Upper lobe of right lung (tissue), 1 donor: ENCODE results near the gene OTUB2. TPM values are rescaled to one million over a fixed set of nuclear protein-coding genes. Genes with fewer than 3 reads are reported as not detected.
"Not testable (repeated sequence)": the region's sequence is repeated elsewhere in the genome, so short reads cannot be mapped to it uniquely, and the experiment has no call there.

ENCODE experiments used
- ATAC-seq: fragments of 200-7000 bp; cut with Tn5 transposase; one replicate; pipeline ENCODE4 v1.9.1; 2020; ENCODE audit warnings: mild to moderate bottlenecking, moderate library complexity
- DNase-seq: peaks from one replicate; pipeline ENCODE4 v3.0.0-alpha.2; 2020
- H3K27ac ChIP-seq: fragments of 200-600 bp; one replicate; pipeline ENCODE4 v1.8.0; 2022
- H3K27me3 ChIP-seq: fragments of 200-600 bp; one replicate; pipeline ENCODE4 v1.8.0; 2022; ENCODE audit warnings: mild to moderate bottlenecking
- H3K36me3 ChIP-seq: fragments of 200-600 bp; one replicate; pipeline ENCODE4 v1.8.0; 2022
- H3K4me1 ChIP-seq: fragments of 200-600 bp; one replicate; pipeline ENCODE4 v1.8.0; 2022
- H3K4me3 ChIP-seq: fragments of 200-600 bp; one replicate; pipeline ENCODE4 v1.8.0; 2022; ENCODE audit warnings: mild to moderate bottlenecking
- H3K9me3 ChIP-seq: fragments of 200-600 bp; one replicate; pipeline ENCODE4 v1.8.0; 2022
- intact Hi-C: fragments of 100-400 bp; cut with DNase I; formaldehyde crosslinking; loops from one replicate; pipeline ENCODE4 v1.11.0; 2022
- total RNA-seq: library from RNA; stranded (reverse); fragmentation: NEBNext Ultra II Directional; extraction: Animal tissue kit (Norgen Biotek cat#: 25700); gene quantifications from one replicate; pipeline ENCODE4 v1.2.1, GENCODE V29; 2021
- TF ChIP-seq, protein P1 (sequence below): fragments of 200-600 bp; IDR thresholded peaks from one replicate; pipeline ENCODE4 v1.8.0; 2022; ENCODE audit warnings: antibody characterized with exemption
- donor health status: DM: no; HTN: yes; CAD: no; lungs with severe emphysema.

OTUB2 gene
- total RNA-seq, 1 donor from 2014 or later: 1.0 TPM

DNA sequence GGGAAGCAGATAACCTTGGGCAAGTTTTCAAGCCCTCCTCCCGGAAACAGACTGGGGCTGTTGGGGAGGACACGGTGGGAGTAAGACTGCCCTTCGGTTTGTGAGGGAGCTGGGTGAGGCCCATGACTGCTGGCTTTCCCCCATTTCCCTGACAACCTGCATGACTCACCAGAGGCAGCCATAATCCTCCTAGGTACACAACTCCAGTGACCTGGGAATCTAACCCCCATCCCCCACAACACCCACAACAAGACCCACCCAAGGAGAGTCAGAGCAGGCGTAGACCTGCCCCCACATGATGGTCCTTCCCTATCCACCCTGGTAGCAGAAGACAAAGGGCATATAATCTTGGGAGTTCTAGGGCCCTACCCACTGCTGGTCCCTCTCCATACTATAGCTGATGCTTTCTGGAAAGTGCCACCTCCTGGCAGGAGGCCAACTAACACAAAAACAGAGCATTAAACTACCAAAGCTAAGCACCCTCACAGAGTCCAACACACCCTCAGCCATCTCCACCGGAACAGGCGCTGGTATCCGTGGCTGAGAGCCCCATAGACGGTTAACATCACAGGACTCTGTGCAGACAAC, 40.0 kb downstream of the OTUB2 start:
- no peak overlapping the region for H3K4me3 ChIP-seq
- intact Hi-C loops: no loop called here
- ATAC-seq: no peak
- peaks cover 23% of the 10 kb centered on the region for H3K36me3 ChIP-seq
- TF ChIP-seq, protein P1, sequence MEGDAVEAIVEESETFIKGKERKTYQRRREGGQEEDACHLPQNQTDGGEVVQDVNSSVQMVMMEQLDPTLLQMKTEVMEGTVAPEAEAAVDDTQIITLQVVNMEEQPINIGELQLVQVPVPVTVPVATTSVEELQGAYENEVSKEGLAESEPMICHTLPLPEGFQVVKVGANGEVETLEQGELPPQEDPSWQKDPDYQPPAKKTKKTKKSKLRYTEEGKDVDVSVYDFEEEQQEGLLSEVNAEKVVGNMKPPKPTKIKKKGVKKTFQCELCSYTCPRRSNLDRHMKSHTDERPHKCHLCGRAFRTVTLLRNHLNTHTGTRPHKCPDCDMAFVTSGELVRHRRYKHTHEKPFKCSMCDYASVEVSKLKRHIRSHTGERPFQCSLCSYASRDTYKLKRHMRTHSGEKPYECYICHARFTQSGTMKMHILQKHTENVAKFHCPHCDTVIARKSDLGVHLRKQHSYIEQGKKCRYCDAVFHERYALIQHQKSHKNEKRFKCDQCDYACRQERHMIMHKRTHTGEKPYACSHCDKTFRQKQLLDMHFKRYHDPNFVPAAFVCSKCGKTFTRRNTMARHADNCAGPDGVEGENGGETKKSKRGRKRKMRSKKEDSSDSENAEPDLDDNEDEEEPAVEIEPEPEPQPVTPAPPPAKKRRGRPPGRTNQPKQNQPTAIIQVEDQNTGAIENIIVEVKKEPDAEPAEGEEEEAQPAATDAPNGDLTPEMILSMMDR: no peak
- H3K27ac ChIP-seq: no peak overlapping the region
- peaks cover 21% of the 10 kb centered on the region for H3K4me1 ChIP-seq
- H3K27me3 ChIP-seq: no peaks in the 10 kb centered on the region
- H3K9me3 ChIP-seq: peaks cover 10% of the 10 kb centered on the region
- no peak for DNase-seq

DNA sequence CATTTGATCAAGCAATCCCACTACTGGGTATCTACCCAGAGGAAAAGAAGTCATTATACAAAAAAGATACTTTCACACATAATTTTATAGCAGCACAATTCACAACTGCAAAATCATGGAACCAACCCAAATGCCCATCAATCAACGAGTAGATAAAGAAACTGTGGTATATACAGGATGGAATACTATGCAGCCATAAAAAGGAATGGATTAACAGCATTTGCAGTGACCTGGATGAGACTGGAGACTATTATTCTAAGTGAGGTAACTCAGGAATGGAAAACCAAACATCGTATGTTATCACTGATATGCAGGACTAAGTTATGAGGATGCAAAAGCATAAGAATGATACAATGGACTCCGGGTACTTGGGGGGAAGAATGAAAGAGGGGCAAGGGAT, 45.9 kb downstream of the OTUB2 start:
- DNase-seq, H3K36me3 ChIP-seq, intact Hi-C loops: not testable (repeated sequence)

DNA sequence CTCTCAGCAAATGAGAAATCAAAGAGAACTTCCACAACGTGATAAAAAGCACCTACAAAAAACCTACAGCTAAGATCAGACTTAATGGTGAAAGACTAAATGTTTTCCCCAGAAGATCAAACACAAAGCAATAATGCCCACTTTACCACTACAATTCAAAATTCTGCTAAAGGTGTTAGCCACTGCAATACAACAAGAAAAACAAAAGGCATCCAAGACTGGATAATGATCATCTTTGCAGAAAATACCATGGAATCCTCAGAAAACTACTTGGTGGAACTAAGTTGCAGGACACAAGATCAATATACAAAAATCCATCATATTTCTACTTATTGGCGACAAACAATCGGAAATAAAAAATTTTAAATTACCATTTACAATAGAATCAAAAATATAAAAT, 48.4 kb downstream of the OTUB2 start:
- Histone ChIP-seq H3K4me3 (no peak overlapping the region), H3K4me1 (peaks cover 36% of the 10 kb centered on the region), H3K36me3 (peaks cover 30% of the 10 kb centered on the region), H3K27ac (no peak overlapping the region), H3K9me3 (peaks cover 18% of the 10 kb centered on the region), H3K27me3 (no peaks in the 10 kb centered on the region)
- no peak for DNase-seq
- ATAC-seq: no peak
- intact Hi-C loops: no loop called here
- TF ChIP-seq, protein P1: no peak

More for the DNA sequence above, 45.9 kb downstream of the OTUB2 start:
- peaks cover 29% of the 10 kb centered on the region for H3K9me3 ChIP-seq
- H3K27me3 ChIP-seq, H3K4me3 ChIP-seq, H3K27ac ChIP-seq, ATAC-seq: not testable (repeated sequence)
- peaks cover 12% of the 10 kb centered on the region for H3K4me1 ChIP-seq

DNA sequence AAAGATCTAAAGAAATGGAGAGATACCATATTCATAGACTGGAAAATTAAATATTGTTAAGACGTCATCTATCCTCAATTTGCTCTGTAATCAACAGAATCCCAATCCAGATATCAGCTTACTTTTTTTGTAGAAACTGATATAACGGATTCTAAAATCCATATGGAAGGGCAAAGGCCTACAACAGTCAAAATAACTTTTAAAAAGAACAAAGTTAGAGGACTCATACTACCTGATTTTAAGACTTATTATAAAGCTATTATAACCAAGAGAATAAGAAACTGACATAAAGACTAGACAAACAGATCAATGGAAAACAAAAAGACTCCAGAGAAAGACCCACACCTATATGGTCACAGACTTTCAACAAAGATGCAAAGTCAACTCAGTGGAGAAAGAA, 48.9 kb downstream of the OTUB2 start:
- Histone ChIP-seq H3K36me3 (peaks cover 30% of the 10 kb centered on the region), H3K4me3 (no peak overlapping the region), H3K27ac (no peak overlapping the region), H3K4me1 (peaks cover 38% of the 10 kb centered on the region), H3K27me3 (no peaks in the 10 kb centered on the region), H3K9me3 (peaks cover 18% of the 10 kb centered on the region)
- TF ChIP-seq, protein P1: no peak
- no peak for ATAC-seq
- DNase-seq: no peak
- intact Hi-C loops: no loop called here

DNA sequence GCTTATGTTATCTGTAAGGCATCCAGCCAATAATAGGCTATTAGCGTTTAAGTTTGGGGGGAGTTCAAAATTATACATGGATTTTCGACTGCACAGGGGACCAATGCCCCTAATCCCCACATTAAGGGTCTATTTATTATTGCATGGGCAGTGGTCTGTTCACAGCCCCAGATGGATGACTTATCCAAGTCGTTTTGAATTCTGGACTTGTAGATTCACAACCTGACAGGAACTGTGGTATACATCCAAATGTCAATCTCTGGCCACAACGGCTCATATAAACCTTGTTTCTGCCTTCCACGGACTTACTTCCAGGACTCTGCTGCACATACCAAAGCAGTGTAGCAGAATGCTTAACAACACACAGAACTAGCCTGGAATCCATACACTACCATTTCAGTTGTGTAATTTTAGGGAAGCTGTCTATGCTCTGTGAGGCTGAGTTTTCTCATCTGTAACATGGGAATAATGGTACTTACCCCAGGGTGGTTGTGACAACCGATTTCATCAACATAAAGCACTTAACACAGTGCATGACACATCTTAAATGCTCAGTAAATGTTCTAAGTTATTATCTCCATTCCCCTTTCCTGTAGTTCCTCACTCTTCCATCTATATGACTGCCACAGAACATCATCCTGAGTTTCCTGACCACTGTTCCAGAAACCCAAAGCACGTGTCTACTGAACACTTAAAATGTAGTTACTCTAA, 51.1 kb downstream of the OTUB2 start:
- no peak for ATAC-seq
- peak overlapping the region; percentile 84 for H3K4me3 ChIP-seq
- peaks cover 18% of the 10 kb centered on the region for H3K9me3 ChIP-seq
- no peak overlapping the region for H3K27ac ChIP-seq
- H3K27me3 ChIP-seq: no peaks in the 10 kb centered on the region
- TF ChIP-seq, protein P1: no peak
- intact Hi-C loops: no loop called here
- peaks cover 30% of the 10 kb centered on the region for H3K36me3 ChIP-seq
- no peak for DNase-seq
- peaks cover 48% of the 10 kb centered on the region for H3K4me1 ChIP-seq

DNA sequence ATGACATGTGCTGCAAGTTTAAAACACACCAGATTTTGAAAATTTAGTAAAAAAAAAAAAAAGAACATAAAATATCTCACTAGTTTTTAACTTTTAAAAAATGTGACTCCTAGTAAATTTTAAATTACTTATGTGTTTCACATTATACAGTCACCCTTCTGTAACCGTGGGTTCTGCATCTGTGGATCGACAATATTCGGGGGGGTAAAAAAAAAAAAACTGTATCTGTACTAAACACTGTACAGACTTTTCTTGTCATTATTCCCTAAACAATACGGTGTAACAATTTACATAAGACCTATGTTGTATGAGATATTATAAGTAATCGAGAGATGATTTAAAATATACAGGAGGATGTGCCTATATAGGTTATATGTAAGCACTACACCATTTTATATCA, 51.7 kb downstream of the OTUB2 start:
- TF ChIP-seq, protein P1: no peak
- Histone ChIP-seq H3K27me3 (no peaks in the 10 kb centered on the region), H3K4me3 (peak overlapping the region; percentile 84), H3K4me1 (peaks cover 49% of the 10 kb centered on the region), H3K36me3 (peaks cover 30% of the 10 kb centered on the region), H3K9me3 (peaks cover 18% of the 10 kb centered on the region), H3K27ac (no peak overlapping the region)
- DNase-seq (no peak), ATAC-seq (no peak)
- intact Hi-C loops: no loop called here
